Uterus (tissue), 2 donors: ENCODE measurements around the gene DIP2A.

Experiments used
- CTCF ChIP-seq, 4 experiments: fragments of 200-600 bp in 2 of 4; fragments of 450-650 bp in 2 of 4; sonication (generic) in 2 of 4; IDR thresholded peaks; one replicate each; pipeline ENCODE4 v1.5.1; 2016 to 2019; ENCODE audit warnings: antibody characterized with exemption in 4 of 4, mild to moderate bottlenecking in 2 of 4, moderate library complexity in 1 of 4
- POLR2A ChIP-seq, 2 donors: fragments of 450-650 bp; IDR thresholded peaks; one replicate each; pipeline ENCODE4 v1.6.1; 2016; ENCODE audit warnings: antibody characterized with exemption in 2 of 2, mild to moderate bottlenecking in 1 of 2, moderate library complexity in 1 of 2

GRCh38 chr21:46480466-46480865 is 21.8 kb downstream of the DIP2A start:
- TF ChIP-seq CTCF (IDR thresholded peaks at IDR 0.05) (no peak), POLR2A (IDR thresholded peaks at IDR 0.05) (no peak)
